Breast epithelium (tissue), 4 donors: ENCODE data around the gene TMED10. TPM values are rescaled to one million over a fixed set of nuclear protein-coding genes. Genes with fewer than 3 reads are reported as not detected.

Experiments used
- DNase-seq, 2 donors: peaks; one replicate each; pipeline ENCODE4 v3.0.0-alpha.2; 2019; ENCODE audit warnings: low spot score in 2 of 2
- H3K27ac ChIP-seq, 2 donors: fragments of 200-600 bp; sonication (generic) in 1 of 2; one replicate each; pipeline ENCODE4 v1.5.1; 2016 to 2019; ENCODE audit warnings: mild to moderate bottlenecking in 1 of 2
- H3K27me3 ChIP-seq, 2 donors: fragments of 200-600 bp; sonication (generic) in 1 of 2; one replicate each; pipeline versions ENCODE4 v1.5.1 to v1.6.0; 2017 to 2019; ENCODE audit warnings: control low read depth in 1 of 2, mild to moderate bottlenecking in 1 of 2
- H3K36me3 ChIP-seq: fragments of 200-600 bp; one replicate; pipeline ENCODE4 v1.5.1; 2019
- H3K4me1 ChIP-seq, 2 donors: fragments of 200-600 bp; sonication (generic); one replicate each; pipeline ENCODE4 v1.5.1; 2016 to 2019; ENCODE audit warnings: control low read depth in 1 of 2
- H3K4me3 ChIP-seq, 3 donors: fragments of 200-600 bp; sonication (generic); 1 replicate in 2 of 3; 2 replicates in 1 of 3; pipeline ENCODE4 v1.5.1; 2016 to 2019; ENCODE audit warnings: mild to moderate bottlenecking in 3 of 3, moderate library complexity in 2 of 3
- H3K9me3 ChIP-seq, 2 donors: fragments of 200-600 bp; sonication (generic) in 1 of 2; one replicate each; pipeline ENCODE4 v1.5.1; 2016 to 2019; ENCODE audit warnings: control low read depth in 1 of 2
- CTCF ChIP-seq, 3 donors: fragments of 450-650 bp; IDR thresholded peaks; one replicate each; pipeline ENCODE4 v1.5.1; 2016 to 2017; ENCODE audit warnings: antibody characterized with exemption in 3 of 3, mild to moderate bottlenecking in 3 of 3, moderate library complexity in 3 of 3
- POLR2A ChIP-seq: fragments of 450-650 bp; IDR thresholded peaks from one replicate; pipeline ENCODE4 v1.6.1; 2016; ENCODE audit warnings: antibody characterized with exemption, mild to moderate bottlenecking, moderate library complexity
- POLR2AphosphoS5 ChIP-seq, 3 donors: sonication (generic); formaldehyde crosslinking; IDR thresholded peaks; one replicate each; pipeline ENCODE4 v1.6.1; 2017; ENCODE audit warnings: antibody characterized with exemption in 3 of 3
- intact Hi-C: fragments of 100-400 bp; cut with DNase I; formaldehyde crosslinking; loops from one replicate; pipeline ENCODE4 v1.15.1; 2023; ENCODE audit warnings: low total_unique reads
- total RNA-seq, 3 donors: library from RNA; depleted of rRNA; stranded (reverse); fragments of >200 nt; gene quantifications; one replicate each; pipeline ENCODE4 v1.1.0, GENCODE V29; 2016

The TMED10 gene
- 100 to 1,000 TPM; 263 to 443 (median 285) TPM for total RNA-seq

DNA sequence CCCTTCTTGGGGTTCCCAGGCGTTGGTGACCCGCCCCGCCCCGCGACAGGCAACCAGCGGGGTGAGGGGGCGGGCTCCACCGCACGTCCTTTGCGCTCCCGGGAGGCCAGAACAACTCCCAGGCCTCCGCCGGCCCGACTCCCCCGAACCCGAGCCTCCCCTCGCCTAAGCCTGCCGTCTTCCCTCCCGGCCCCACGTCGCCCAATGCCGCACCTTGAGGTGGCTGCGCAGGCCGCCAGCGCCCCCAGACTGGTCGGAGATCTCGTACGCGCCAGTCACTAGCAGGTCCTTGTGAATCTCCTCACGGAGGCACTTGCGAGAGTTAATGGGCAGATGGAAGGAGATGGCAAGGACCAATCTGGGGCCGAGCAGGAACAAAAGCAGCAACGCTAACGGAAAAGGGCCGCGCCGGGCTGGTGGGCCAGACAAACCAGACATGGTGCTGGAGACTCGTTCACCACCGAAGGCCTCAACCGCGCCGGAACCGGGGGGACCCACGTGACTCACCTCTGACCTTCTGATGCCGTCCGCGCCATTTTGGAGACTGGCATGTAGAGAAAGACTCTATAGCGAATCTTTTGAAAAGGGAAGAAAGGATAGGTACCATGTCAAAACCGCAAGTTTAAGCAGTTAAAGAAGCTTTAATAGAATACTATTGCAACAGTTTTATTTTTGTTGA lies at the start of gene TMED10:
TSS of gene TMED10 (minus strand) at position 471 of the 679 bp plus-strand sequence. CDS start at position 438, 33 bp downstream.
- intact Hi-C loops: loop anchor here (10.0 kb wide), 1 partner anchor 89 kb away; no protein-coding TSS in a partner anchor
- Histone ChIP-seq H3K27ac (peak within 1 kb of the TSS; percentile 100), H3K4me3 (peak within 1 kb of the TSS; percentile 70 to 96 (median 89)), H3K4me1 (no peaks in the 10 kb centered on the region), H3K9me3 (no peaks in the 10 kb centered on the region), H3K27me3 (no peaks in the 10 kb centered on the region), H3K36me3 (no peaks in the 10 kb centered on the region)
- TF ChIP-seq POLR2AphosphoS5 (IDR thresholded peaks at IDR 0.05) (peak; percentile 83 to 96 (median 95)), CTCF (IDR thresholded peaks at IDR 0.05) (peak in 2 of 3 donors; percentile 4 to 29), POLR2A (peak; percentile 58)
- DNase-seq: peak; percentile 85 to 95

DNA sequence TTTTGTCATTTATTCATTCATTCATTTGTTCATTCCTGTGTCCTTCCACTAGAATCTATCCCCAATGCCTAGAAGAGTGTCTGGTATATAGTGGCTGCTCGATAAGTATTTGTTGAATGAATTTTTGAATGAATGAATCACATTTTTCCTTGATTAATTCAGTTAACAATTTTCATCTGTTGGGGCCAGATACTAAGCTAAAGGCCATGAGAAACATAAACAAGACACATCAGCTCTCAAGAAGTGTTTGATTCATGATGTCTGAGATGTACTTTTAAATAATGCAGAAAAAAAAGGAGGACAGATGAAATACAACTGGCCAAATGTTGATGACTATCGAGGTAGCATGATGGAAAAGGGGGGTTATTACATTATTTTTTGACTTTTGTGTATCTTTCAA lies 48.1 kb upstream of the TMED10 start:
- H3K9me3 ChIP-seq: no peaks in the 10 kb centered on the region
- no peak for TF ChIP-seq POLR2AphosphoS5 (IDR thresholded peaks at IDR 0.05)
- TF ChIP-seq CTCF (IDR thresholded peaks at IDR 0.05): no peak
- no peak for TF ChIP-seq POLR2A
- no peaks in the 10 kb centered on the region for H3K36me3 ChIP-seq
- H3K27me3 ChIP-seq: no peaks in the 10 kb centered on the region
- H3K27ac ChIP-seq: no peak overlapping the region
- H3K4me1 ChIP-seq: peaks cover 0 to under 1% of the 10 kb centered on the region in 2 donors
- DNase-seq: no peak
- intact Hi-C loops: no loop called here
- H3K4me3 ChIP-seq: no peak overlapping the region

GRCh38 chr14:75223664-75224154 lies 47.3 kb upstream of the TMED10 start:
- H3K9me3 ChIP-seq: no peaks in the 10 kb centered on the region
- H3K36me3 ChIP-seq: no peaks in the 10 kb centered on the region
- TF ChIP-seq POLR2A (no peak), CTCF (IDR thresholded peaks at IDR 0.05) (no peak), POLR2AphosphoS5 (IDR thresholded peaks at IDR 0.05) (no peak)
- H3K4me3 ChIP-seq: no peak overlapping the region
- H3K27me3 ChIP-seq: no peaks in the 10 kb centered on the region
- intact Hi-C loops: no loop called here
- H3K4me1 ChIP-seq: no peaks in the 10 kb centered on the region
- DNase-seq: no peak
- H3K27ac ChIP-seq: no peak overlapping the region

- intact Hi-C loops: no loop called here
- H3K4me3 ChIP-seq: no peak overlapping the region
- DNase-seq: no peak
- H3K27ac ChIP-seq: no peak overlapping the region
- no peaks in the 10 kb centered on the region for H3K27me3 ChIP-seq
- no peaks in the 10 kb centered on the region for H3K9me3 ChIP-seq
- H3K36me3 ChIP-seq: no peaks in the 10 kb centered on the region
- no peaks in the 10 kb centered on the region for H3K4me1 ChIP-seq
- no peak for TF ChIP-seq CTCF (IDR thresholded peaks at IDR 0.05)
- peak in 1 of 3 donors; percentile 14 for TF ChIP-seq POLR2AphosphoS5 (IDR thresholded peaks at IDR 0.05)
Observed at GRCh38 chr14:75222208-75222701, 45.8 kb upstream of the TMED10 start.

GRCh38 chr14:75221797-75222196 lies 45.4 kb upstream of the TMED10 start:
- Histone ChIP-seq H3K4me3 (no peak overlapping the region), H3K27ac (no peak overlapping the region), H3K4me1 (no peaks in the 10 kb centered on the region), H3K27me3 (no peaks in the 10 kb centered on the region), H3K36me3 (no peaks in the 10 kb centered on the region), H3K9me3 (no peaks in the 10 kb centered on the region)
- TF ChIP-seq CTCF (IDR thresholded peaks at IDR 0.05): no peak
- no peak for TF ChIP-seq POLR2A
- no peak for TF ChIP-seq POLR2AphosphoS5 (IDR thresholded peaks at IDR 0.05)
- no peak for DNase-seq
- intact Hi-C loops: no loop called here
